T follicular helper cell (primary cell): ENCODE data around the gene TTC22.

Experiments used
- DNase-seq: peaks from one replicate; pipeline ENCODE4 v3.0.0-alpha.2; 2020; ENCODE audit warnings: low read depth

TTC22 gene

DNA sequence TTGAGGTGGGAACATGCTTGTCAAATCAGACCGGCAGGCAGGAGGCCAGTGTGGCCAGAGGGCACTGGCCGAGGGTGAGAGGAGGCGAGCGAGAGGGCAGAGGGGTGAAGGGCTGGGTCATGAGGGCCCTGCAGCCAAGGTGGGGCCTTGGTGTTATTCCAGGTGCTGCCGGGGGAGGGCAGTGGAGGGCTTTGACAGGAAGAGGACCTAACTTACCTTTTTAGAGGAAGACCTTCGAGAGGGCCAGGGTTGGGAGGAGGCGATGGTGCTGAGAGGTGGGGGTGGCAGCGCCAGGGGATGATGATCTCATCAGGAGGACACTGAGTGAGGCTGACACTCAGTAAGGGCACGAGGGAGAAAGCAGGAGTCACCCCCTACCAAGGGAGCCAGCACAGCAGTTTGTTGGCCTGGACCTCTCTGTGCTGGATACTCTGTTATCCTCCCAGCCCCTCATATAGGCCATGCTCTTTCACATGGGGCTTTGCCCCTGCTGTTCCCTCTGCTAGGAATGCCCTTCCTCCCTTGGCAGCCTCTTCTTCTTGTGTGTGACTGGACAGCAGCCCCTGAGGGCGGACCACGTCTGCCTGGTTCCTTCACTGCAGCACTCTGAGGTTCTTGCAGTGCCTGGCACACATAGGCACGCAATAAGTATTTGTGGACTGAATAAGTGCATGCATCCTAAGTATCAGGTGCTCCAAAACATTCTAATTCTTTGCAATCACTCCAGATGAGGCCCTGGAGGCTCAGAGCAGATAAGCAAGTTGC, 7.5 kb upstream of the TTC22 start:
- no peak for DNase-seq

DNA sequence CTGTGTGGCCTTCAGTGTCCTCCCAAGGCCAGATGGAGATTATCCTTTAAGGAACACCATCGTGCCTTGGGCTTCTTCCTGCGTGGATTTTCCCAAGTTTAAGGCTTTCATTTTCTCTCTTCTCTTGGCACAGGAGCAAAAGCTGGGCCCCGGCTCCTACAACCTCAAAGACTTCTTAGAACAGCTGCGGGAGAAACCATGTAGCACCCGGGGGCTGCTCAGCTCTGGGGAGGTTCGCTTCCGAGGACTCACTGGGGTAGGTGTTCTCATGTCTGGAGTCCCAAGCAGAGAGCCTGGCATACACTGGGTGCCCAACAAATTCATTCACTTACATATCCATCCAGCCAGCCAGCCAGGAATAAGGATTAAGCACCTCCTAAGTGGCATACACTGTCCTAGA, 6.6 kb upstream of the TTC22 start:
- no peak for DNase-seq

DNA sequence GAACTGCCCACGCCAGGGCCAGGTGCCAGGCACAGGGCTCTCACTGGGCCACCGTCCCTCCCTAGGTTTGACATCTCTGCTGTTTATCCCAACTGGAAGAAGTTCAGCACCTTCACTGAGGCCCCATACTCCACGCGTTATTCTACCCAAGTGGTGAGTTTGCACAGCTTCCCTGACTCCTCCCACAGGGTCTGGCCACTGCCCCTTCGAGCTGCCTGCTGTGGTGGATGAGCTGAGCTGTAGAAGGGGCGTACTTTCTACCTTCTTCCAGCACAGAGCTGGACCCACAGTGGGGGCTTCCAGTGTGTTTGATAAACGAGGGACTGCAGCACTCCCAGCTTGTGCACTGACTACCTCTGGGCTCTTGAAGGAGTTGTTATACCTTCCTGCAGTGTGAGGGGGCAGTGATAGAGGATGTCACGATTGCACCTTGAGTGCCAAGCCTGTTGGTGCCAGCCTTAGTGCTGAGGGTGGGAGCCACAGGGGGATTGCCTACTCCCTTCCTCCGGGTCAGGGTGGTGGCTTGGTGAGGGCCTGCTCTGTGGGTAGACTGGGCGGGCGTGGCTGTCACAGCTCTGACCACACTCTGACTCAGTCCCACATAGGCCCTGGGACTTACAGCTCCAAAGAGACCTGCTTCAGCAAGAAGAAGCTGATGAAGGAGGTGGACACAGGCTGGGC, 5.9 kb upstream of the TTC22 start:
- no peak for DNase-seq

DNA sequence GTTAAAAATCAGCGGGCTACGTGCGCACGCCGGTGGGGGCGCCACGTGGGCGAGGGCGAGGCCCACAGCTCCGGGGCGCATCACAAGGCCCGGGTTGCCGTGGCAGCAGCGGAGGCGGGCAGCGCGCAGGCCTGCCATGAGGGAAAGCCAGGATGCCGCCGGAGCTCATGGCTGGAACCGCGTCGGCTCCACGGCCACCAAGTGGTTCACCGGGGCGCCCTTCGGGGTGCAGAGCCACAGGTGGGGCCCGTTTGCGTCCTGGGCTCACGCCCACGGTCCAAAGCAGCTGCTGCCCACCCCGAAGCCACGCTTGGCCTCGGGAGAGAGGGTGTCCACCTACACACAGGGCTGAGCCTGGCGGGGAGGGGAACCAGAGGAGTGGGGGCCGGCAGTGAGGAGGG, 4.9 kb upstream of the TTC22 start:
- no peak for DNase-seq

DNA sequence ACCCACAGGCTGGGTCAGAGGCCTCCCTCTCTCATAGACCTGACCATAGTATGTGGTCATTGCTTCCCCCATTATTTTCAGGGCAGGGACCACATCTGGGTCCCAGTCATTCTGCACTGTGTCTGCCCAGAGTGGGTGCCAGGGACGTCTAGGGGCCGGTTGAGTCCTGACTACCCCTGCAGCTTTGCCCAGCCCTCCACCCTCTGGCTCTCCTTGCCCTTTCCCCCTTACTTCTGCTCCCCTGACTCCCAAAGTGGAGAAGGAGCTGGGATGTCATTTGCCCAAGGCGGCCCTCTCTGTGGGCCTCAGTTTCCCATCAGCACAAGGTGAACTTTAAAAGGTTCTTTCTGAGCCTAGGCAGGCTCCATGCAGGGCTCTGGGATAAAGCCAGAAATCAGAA, 4.3 kb upstream of the TTC22 start:
- DNase-seq, result no peak

- DNase-seq, result no peak
Observed at GRCh38 chr1:54804471-54805132, 3.5 kb upstream of the TTC22 start.

DNA sequence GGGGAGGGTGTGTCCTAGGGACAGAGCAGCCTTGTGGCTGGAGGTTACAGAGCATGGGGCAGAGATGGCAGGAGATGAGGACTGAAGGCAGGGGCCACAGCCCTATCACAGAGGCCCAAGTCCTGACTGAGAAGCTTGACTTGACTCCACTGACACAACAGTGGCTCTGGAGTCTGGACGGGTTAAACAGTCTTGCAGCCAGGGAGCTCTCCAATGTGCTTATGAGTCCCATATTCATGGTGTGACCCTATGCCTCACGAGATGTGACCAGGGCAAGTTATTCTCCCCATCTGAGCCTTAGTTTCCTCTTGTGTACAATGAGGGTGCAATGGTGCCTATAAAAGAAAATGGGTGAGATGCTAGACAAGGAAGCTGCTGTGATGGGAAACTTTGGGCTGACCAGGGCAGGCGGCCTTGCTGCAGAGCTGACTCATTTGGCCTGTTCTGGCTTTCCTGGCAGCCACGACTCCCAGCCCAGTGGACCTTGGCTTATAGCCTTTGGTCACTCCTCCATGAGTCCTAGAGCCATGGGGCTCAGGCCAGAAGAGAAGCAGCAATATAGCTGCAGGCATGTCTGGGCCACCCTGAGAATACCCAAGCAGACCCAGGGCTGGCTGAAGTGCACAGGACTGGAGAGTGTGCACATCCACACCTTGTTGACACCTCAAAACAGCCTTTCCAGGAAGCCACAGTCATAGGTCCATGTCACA, 2.8 kb upstream of the TTC22 start:
- DNase-seq, result no peak

GRCh38 chr1:54800041-54800898, 853 bp downstream of the TTC22 start:
- DNase-seq, result no peak

GRCh38 chr1:54798769-54799641, 2.1 kb downstream of the TTC22 start:
- DNase-seq, result no peak

GRCh38 chr1:54798206-54798605, 2.9 kb downstream of the TTC22 start:
- no peak for DNase-seq

GRCh38 chr1:54796902-54797301, 4.2 kb downstream of the TTC22 start:
- DNase-seq, result no peak

- DNase-seq, result no peak
Observed at GRCh38 chr1:54795841-54796468, 5.2 kb downstream of the TTC22 start.

DNA sequence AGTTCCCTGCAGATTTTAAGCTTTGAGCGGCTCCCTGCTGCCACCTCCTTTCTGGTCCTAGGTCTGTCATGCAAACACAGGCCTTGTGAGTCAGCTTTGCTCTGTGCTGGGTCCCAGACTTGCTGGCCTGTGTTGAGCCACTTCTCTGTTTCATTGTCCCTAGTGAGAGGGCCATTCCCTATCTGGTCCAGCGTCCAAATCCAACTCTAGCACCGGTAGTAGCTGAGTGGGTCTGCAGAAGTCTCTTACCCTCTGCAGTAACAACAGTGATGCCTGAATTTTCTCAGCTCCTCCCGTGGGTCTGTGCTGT, 5.8 kb downstream of the TTC22 start:
- DNase-seq, result no peak

GRCh38 chr1:54794451-54795355, 6.4 kb downstream of the TTC22 start:
- DNase-seq, result no peak

GRCh38 chr1:54792686-54793282, 8.3 kb downstream of the TTC22 start:
- DNase-seq, result no peak

DNA sequence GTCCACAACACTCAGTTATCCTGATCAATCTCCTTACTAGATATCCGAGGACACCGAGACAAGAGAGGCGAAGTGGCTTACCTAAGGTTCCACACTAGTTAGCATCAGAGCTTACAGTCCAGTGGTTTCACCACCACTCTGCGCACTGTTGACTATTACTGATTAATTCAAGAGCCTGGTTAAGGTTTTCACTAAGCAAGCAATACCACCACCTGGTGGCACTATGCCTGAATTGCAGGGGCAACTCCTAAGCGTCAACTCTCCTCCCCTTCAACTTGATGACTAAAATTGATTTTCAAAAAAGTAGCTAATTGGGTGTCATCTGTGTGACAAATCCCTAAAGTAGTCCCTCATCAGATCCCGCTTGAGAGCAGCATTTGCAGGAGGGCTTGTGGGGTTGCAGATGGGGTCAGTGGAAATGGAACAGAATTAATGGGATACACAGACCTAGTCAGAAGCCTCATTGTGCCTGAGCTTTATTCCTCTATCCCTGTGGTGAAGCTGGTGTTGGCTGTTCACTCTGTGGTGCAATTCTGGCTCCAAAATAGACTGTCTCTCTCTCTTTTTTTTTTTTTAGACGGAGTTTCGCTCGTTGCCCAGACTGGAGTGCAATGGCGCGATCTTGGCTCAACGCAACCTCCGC, 9.1 kb downstream of the TTC22 start:
- DNase-seq, result no peak

- DNase-seq, result no peak
Observed at GRCh38 chr1:54788459-54788858, 12.7 kb downstream of the TTC22 start.

DNA sequence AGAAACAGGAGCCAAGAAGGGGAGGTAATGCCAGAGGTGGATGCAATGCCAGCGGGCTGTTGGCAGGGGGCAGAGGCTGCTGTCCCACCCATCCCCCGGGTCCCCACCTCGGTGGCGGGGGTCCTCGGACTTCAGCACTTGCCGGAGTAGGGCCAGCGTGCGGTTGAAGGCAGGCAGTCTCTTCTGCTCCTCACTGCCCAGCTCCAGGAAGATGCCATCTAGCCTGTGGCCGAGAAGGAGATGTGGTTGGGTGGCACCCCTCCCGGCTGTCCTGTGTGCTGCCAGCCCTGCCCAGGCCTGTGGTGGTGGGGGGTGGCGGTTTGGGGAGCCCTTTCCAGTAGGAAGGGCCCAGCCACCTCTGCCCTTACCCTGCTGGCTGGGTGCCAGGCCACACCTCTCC, 13.5 kb downstream of the TTC22 start:
- no peak for DNase-seq
